ENCODE data around the gene INF2.
A peak's percentile ranks its signal among the peaks of the same experiment; 100 is the strongest.

Gene INF2

DNA sequence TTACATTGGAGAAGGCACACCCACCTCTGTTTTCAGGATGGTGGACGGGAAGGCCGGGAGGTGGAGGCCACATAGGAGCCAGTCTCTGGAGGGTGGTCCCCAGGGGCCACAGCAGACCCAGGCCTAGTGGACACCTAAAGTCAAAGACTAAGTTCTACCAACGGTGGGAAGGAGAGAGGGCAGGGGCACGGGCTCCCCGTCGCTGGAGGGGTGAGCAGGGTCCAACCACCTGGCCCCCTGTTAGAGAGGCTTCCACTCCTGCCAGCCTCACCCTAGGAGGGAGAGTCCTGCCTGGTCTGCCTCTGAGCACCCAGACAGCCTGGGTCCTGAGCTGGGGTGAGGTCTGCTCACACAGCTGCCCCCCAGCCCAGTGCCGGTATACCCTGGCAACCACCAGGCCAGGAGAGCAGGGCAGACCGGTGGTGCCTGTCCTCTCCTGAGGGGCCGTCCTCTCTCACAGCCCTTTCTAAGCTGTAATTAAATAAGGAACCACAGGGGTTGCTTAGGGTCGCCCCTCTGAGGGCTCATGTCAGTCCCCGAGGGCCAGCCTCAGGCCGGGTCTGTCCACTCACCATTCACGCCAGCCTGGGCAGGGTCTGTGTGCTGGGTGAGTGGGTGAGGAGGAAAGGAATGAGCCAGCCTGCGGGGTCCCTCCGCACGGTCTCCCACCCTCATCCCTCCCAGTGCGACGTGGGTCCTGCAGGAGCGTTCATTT, 2.3 kb downstream of the INF2 start:
- no peak for DNase-seq

DNA sequence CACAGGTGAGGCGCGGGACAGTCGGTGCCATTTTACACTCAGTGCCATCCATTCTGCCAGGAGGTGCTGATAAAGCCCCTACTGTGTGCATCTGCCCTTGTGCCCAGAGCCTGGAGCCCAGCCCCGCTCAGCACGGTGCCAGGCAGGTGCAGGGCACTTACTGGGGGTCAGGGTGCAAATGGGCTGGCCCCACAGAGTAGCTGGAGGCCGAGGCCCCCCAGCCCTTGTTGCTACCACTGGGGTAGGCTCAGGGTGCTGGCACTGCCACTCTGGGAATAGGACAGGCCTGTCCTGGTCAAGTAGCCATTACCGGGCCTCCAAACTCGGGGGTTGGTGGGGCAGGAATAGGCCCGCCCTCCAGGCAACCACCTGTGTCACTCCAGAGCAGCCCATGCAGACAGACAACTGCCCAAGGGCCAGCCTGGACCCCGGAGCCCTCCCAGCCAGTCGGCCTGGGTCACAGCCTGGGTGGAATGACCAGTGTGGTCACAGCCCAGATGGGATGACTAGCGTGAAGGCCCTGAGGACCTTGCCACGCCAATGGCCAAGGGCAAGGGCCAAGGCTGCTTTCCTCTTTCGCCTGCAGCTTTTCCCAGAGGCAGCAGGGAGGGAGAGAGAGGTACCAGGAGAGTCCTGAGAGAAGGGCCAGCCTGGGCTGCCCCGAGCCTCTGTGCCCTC, 3.0 kb downstream of the INF2 start:
- DNase-seq: no peak

DNA sequence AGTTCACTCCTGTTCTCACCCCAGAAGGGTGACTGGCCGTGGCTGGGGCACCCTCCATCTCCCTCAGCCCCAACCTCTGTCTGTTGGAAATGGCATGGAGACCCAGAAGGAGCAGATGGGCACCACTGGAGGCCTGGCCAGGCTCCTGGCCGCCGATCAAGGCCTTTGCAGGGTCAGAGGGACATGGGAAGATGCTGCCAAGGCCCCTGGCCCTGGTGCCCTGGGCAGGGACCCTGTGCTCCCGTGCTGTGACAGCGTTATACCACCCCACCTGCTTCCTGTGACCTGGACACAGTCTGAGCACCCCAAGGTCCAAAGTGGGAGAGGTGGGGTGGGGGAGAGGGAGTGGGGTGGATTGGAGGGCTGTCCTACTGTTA, 3.5 kb downstream of the INF2 start:
- no peak for DNase-seq

DNA sequence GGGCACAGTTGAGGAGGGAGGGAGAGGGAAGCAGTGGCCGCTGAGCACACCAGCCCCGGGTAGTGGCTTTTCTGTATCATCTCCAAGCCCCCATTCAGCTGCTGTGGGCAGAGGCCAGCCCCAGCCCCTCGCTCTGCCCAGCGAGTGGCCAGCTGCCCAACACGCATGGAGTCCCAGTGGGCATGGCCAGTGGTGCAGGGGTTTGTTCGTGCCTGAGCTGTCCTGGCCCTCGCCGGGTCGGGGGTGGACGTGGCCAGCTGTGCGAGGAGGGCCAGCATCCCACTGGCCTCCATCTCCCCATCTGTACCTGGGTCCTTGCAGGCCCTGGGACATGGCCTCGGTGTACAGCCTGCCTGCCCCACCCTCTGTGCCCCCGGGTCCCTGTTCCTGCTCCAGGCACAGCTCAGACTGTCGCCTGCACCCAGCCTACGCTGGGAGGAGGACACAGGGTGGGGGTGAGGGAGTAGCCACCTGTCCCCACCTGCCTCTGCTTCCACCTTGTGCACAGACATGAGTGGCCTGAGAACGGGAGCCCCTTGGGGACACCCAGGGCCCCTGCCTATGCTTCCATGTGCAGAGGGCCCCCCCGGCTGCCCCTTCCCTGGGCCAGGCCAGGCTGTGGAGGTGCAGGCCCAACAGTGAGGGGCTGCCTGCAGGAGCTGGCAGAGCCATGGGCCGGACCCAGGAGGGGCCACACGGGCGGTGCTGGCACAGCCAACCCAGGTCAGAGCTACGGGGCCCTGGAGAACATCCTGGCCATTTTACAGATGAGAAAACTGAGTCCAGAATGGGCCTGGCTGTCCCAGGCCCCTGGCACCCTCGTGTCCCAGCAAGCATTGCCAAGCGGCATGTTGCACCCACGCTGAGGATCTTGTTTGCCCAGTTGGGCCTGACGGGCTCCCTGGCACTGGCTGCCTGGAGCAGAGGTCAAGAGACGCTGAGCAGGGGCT, 4.3 kb downstream of the INF2 start:
- no peak for DNase-seq

DNA sequence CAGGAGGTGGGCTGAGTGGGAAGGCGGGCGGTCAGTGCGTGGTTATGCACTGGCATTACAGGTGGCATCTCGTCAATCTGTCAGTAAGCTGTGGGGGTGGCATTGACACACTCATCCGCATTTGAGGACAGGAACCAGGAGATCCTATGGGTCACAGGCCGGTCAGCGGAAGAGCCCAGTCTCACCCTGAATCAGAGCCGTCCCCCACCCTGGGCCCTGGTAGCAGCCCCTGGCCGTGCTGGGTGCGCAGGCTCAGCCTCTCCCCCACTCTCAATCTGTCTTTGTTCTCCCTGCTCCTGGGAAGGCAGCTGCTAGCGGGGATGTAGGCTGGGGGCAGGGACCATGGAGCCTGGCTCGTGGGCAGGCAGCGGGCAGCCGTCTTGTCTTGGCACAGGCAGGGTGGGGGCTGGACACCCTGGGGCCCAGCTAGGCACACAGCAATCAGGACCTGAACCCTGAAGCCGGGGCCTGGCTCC, 5.1 kb downstream of the INF2 start:
- no peak for DNase-seq

DNA sequence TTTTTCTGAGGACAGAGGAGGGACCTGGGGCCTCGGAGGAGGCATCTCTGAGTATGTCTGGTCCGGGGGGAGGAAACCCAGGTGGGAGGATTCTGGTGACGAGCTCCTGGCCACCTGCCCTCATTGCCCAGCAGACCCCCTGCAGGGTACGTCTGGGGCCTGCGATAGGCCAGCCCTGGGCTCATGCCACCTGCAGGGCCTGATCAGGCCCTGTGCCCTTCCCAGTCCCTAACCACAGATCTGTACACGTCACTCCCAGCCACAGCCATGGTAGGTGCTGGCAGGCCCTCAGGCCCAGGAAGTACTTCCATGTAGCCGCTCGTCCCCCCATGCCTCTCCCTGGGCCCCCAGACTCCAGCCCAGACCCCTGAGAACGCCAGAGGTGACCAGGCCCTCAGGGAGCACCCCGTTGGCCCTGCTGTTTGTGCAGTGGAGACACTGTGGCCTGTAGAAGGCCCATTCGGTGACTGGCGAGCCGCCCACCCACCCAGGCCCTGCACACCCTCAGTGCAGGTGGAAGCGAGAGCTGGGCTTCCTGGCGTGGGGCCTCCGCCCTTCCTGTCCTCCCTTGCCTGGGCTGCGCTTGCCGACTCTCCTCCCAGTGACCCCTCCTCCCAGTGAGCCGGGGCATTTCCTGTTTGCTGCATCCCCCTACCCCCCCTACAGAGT, 5.7 kb downstream of the INF2 start:
- DNase-seq: peak; percentile 43

DNA sequence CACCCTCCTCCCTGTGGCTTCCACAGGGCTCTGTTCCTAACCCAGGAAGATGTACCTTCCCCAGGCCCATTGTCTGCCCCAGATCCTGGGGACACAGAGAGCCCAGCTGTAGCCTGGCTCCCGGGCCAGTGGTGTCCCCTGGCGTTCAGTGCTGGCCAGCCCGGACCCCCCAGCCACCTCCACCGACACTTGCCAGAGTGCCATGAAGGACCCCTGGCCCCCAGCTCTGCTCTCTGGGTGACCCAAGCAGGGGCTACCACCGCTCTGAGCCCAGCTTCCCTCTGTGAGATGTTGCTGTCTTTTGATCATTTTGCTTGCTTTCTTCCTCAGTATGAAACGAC, 6.2 kb downstream of the INF2 start:
- DNase-seq: no peak

DNA sequence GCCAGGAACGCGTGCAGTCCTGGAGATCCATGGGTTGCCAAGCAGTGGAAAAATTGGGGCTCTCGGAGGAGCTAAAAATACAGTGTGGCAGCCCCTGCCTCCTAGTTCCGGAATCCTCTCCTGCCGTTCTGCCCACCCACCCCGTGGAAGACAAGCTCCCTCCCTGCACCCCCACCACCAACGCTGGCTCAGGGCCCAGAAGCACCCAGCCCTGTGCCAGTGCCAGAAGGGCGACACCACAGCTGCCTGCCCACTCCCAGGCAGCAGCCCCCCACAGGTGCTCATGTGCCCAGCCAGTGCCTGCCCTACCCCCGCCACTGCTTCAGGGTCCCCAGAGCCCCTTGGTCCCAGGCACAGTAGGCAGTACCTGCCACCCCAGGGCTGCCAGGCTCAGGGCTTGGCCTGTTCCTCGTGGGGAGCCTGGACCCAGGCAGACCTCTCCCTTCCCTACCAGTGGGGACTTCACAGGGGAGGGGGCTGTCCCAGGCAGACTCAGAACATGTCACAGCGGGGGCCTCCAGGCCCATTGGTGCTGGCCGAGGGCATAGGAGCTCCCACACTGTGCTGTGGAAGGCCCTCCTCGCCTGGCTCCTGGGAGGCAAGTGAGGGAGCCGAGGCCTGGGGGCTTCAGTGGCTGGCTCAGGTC, 7.4 kb downstream of the INF2 start:
- DNase-seq: no peak

DNA sequence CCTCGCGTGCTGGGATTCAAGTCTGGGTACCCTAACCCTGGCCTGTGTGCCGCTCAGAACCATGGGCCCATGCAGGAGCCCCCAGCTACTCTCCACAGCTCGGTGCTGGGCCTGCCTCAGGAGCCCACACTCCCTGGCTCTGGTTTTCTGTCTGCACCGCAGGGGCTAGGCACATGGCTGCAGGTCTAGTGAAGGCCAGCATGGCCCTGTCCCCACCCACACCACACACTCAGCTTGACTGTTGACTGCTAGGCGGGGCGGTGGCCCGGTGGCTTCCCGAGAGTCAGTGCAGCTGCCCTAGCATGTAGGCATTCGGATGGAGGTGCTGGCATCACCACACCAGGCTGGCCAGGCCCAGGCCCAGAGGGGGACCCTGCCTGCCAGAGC, 7.9 kb downstream of the INF2 start:
- no peak for DNase-seq

DNA sequence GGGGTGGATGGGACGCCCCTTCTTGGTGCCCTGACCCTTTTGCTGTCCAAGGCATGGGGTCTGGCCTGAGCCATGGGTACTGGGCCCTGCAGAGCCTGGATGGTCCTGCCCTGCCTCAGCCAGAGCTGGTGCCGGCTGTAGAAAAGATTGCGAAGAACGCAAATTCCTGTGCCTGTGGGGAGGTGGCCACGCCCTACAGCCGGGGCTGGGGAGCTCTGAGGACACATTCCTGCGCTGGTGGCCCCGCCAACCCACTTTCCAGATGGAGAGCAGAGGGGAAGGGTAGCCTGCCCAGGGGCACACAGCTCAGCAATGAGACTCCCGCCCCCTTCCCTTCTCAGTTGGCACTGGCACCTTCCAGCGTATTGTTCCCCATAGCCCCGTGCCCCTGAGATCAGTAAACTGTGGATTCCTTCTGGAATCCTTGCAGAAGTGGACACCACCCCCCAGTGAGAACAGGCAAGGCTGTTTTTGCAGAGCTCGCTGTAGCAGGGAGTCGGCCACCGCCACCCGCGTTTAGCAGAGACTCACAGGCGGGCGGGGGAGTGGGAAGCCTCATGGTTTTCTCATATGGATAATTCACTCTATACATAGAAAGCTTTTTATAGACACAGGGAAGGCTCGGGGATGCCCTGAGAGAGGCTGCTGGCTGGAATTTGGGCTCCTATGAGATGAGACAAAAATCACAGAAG, 8.6 kb downstream of the INF2 start:
- no peak for DNase-seq

DNA sequence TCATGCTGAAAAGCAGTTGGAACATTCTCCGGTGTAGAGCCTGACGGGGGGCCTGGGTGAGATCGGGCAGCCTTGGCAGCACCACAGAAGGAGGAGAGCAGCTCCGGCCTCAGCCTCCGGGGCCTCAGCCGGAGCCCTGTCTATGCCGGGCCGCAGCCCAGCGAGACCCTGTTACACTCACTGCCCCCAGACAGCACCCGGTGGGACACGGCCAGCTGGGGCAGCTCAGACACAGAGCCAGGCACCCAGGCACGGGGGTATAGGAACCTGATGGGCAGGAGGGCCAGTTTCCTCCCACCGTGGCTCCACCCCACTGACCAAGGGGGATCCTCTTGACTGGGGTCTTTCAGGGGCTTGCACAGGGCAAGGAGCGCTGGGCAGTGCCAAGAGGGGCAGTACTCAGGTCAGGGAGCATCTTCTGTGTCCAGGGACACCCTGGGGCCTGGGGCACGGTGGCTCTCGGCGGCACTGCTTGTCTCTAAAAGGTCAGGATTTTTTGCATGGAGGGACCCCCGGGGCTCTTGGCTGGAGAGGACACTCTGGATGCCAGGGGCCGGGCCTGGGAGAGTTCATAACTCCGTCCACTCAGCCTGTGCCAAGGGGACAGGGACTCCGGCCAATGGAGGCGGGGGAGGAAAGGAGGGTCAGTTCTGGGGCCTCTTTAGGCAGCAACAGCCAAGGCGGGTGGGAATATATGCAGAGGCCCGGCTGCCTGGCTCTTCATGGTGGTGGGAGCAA, 9.4 kb downstream of the INF2 start:
- no peak for DNase-seq

DNA sequence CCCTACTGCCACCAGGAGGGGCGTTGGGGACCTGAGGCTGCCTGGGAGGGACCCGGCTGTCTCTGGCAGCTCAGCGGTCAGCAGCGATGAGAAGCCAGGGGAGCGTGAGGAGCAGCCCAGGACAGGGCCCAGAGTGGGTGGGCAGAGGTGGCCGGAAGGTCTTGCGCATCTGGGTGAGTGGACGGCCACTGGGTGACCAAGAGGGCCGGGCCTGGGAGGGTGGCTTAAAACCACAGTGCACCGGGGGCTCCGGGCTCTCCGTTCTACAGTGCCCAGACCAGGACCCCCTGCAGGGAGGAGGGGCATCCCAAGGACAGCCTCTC, 10.0 kb downstream of the INF2 start:
- DNase-seq: no peak

DNA sequence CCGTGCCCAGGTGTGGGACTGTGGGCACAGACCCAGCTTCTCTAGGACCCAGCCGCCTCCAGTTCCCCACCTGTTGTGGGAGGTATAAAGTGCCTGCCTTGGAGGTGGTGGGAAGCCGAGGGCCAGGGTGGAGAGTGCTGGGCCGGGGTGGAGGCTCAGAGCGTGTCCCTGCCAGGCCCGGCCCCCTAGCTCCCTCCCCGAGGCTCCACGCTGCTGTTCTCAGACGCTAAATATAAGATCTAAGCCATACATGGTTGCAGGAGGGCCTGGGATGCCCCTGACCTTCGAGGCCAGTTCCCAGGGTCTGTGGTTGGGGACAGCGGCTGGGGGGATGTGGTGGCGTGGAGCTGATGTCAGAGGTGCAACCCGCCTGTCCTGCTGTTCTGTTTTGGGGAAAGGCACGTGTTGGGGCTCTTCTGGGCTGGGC, 10.8 kb downstream of the INF2 start:
- DNase-seq: no peak

DNA sequence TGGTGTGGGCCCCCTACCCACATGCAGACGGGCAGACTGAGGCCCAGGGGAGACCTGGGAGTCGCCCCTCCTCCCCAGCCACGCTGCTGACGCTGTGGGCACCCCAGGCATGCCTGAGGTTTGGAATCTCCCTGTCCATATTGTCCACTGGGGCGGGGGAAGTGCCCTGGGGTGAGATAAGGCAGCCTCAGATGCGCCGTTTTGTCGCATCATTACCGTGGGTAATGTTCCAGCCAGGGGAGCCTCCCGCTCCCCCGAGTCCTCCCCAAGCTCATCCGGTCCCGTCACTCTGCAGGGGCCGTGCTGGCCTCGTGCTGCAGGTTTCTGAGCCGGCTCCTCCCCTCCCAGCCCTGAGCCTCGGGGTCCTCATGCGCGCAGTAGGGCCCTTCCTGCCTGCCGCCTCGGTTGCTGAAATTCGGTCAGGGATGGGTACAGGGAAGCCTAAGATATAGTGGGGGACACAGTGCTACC, 11.4 kb downstream of the INF2 start:
- DNase-seq: no peak

DNA sequence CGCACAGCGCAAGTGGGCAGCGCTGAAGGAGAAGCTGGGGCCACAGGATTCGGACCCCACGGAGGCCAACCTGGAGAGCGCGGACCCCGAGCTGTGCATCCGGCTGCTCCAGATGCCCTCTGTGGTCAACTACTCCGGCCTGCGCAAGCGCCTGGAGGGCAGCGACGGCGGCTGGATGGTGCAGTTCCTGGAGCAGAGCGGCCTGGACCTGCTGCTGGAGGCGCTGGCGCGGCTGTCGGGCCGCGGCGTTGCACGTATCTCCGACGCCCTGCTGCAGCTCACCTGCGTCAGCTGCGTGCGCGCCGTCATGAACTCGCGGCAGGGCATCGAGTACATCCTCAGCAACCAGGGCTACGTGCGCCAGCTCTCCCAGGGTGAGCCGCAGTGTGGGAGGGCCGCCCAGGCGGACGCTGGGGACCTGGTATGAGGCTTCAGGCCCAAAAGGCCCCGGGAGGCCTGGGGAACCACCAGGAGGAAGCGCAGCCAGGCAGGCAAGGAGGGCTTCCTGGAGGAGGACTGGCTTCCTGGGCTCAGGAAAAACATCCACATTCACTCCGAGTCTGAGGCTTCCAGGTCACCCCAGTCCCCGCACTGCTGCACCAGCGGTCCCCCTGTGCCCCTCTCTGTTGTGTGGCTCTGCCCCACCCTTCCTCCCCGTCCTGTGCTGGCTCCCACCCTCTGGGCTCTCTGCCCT, 12.1 kb downstream of the INF2 start:
- no peak for DNase-seq

DNA sequence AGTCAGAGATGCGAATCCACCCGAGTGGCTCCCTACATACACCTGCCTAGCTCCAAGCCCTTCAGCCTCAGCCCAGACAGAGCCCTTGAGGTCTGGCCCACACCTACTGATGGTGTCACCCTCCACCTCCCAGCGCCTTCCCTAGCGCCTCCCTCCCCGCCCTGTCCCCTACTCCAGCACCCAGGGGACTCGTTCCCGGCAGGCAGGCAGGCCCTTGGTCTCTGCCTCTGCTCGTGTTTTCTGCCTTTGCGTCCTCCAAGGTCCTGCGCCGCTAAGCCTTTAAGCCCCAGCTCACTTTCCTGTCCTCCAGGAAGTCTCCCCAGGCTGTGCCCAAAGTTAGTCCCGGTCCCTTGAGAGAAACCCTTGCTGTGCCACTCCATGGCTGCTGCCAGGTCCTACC, 12.7 kb downstream of the INF2 start:
- DNase-seq: no peak

DNA sequence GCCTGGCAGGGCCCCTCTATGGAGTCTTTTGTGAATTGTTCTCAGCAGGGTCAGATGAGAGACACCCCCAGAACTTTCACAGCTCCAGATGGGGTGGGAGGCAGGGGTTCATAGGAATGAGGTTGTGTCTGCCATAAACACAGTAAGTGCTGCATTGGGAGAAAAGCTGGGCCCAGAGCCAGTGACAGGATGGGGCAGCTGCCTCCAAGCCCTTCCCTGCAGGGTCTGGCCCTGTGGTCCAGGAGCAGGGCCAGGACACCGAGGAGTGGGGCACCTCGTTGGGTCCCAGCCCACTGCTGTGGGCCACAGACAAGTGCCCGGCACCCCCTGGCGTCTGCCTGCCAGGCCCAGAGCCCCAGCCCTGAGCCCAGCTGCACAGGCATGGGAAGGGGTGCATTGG, 13.3 kb downstream of the INF2 start:
- no peak for DNase-seq

DNA sequence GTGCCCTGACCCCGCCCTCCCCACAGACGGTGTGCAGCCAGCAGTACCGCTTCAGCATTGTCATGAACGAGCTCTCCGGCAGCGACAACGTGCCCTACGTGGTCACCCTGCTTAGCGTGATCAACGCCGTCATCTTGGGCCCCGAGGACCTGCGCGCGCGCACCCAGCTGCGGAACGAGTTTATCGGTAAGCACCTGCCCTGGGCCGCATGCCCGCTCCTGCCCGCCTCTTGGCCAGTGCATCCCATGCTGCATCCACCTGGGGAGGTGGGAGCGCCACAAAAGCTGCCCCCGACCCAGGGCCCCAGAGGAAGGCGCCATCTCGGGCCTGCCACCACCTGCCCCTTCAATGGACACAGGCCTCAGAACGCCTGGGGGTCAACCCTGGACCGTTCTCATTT, 13.9 kb downstream of the INF2 start:
- no peak for DNase-seq

DNA sequence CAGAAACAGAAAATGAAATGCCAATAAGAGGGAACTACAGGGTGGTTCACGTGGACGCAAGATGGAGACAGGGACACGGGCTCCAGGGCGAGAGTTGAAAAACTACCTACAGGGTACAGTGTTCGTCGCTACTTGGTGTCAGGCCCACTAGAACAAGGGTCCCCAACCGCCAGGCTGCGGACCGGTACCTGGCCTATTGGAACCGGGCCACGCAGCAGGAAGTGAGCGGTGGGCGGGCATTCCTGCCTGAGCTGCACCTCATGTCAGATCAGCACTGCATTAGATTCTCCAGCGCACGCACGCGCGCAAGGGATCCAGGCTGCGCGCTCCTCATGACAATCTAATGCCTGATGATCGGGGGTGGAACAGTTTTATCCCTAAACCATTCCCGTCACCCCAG, 14.8 kb downstream of the INF2 start:
- no peak for DNase-seq

DNA sequence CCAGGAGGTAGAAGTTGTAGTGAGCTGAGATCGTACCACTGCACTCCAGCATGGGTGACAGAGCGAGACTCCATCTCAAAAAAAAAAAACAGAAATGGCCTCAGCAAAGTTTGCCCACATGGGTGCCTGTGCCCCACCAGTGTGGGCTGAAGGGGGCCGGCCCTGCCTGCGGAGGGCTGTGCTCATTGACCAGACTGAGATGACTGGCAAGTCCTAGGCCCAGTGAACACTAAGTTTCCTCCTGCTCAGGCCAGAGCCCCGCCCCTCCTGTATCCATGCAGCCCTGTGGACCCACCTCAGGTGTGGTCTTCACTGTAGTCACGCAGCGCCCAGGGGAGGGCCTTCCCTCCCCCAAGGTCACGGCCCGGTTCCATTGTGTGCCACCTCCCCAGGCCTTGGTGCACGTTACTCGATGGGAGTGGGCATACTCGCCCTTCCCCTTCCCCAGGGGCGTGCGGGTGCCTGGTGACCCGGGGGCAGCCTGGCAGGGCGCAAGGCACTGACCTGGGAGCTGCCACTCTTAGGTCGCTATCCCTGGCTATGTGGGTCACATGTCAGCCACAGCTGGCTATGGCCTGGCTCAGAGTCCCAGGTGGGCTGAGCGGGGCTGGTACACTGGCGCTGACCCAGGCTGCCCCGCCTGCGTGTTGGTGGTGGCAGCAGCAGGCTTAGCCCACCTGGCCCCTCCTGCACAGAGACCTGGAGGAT, 16.1 kb downstream of the INF2 start:
- peak; percentile 41 for DNase-seq

Measured in stimulated activated CD8-positive, alpha-beta memory T cell treated with anti-CD3 and anti-CD28 coated beads, Interleukin-4, amount 100 ng/mL, for 48 hours (primary cell).